Activated CD8-positive, alpha-beta memory T cell treated with anti-CD3 and anti-CD28 coated beads, Interleukin-2, amount 50 U/mL, for 24 hours (primary cell): Measurements from ENCODE around the gene GP5.

Experiments
- DNase-seq: peaks from one replicate; pipeline ENCODE4 v3.0.0-alpha.2; 2020; ENCODE audit errors: extremely low read depth

Gene GP5

DNA sequence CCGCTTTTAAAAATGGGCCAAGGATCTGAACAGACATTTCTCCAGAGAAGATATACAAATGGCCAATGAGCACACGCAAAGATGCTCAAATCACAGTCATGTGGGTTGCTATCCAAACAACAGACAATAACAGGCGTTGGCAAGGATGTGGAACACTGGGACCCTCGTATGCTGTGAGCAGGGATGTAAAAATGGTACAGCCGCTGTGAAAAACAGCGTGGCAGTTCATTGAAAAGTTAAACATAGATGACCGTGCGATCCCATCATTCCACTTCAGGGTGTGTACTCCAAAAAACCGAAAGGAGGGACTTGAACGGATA lies 22.9 kb downstream of the GP5 start:
- DNase-seq: no peak

DNA sequence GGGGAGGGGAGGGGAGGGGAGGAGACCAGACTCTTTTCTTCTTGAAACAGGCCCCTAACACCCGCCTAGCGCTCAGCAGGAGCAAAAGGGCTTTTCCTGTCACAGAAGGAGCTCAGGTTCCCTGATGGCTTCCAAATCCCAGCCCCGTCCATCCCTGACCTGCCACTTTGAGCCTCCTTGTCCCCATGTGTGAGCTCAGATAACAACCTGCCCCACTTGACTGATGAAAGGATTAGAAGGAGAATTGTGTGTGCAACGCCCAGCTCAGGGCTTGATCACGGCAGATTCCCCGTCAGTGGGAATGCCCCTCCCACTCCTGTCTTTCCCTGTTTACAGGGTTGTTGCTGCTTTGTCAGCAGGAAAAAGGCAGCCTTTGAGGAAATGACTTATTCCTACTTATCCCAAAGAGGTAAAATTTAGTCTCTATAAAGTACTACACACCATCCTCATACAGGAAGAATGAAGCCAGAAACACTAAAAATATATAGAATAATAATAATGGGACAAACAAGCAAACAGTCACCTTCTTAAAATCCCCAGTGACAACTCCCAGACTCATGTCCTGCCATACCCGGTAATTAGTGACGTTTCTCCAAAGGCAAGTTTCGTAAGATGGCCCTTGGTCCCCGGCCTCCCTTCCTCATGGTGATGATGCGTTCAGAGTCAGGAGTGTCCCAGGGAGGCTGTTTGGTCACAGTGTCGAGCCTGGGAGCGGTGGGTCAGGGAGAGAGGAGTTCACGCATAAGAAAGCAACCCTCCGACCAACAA lies 23.4 kb downstream of the GP5 start:
- DNase-seq: no peak

DNA sequence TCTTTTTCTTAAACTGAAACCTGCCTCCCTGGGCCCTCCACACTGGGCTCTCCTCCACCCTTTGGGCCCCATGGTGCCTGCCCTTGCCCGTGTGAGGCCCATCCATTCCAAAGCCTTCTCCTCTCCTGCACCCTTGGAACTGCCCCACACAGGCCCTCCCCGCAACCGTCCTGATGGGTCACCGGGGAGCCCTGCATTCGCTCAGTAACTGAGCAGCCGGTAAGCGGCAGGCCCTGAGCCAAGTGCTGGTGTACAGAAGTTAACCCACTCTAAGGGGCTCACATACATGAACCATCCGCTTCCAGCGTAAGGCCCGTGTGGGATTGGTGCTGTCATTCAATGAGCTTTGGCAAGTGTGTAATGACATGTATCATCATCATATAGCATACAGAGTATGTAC lies 24.1 kb downstream of the GP5 start:
- DNase-seq: no peak

DNA sequence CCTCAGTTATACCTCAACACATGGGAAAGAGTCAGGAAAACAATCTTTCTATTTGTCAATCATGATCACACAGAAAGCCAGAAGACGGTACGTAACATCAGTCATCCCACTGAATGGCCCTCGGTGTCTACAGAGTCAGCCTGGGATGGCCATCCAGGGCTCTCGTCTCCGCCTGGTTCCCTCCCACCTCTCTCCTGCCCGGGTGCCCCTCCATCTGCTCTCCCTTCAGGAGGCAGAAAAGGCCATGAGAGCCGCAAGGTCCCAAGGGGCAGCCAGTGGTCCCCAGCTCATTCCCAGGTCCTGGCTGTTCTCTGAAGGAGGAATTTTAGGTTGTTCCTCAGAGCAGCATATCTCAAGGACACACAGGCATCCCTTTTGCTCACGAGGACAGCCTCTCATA lies 25.2 kb downstream of the GP5 start:
- no peak for DNase-seq

DNA sequence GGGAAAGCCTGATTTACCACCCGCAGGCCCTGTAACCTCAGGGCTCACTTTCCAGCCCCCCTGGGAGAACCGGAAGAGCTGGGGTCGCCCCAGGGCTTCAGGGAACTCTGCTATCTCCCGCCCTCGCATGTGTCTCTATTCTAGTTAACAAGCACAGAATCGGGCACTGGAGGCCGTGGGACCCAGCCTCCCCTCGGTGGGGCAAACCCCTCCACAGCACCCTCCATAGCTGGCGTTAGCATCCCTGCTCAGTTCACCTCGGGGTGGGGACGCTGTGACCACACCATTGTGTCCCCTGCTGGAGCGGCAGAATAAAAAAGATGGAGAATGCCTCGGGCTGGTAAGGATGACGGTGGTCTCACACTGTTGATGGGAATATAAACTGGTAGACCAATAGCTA lies 26.0 kb downstream of the GP5 start:
- no peak for DNase-seq

DNA sequence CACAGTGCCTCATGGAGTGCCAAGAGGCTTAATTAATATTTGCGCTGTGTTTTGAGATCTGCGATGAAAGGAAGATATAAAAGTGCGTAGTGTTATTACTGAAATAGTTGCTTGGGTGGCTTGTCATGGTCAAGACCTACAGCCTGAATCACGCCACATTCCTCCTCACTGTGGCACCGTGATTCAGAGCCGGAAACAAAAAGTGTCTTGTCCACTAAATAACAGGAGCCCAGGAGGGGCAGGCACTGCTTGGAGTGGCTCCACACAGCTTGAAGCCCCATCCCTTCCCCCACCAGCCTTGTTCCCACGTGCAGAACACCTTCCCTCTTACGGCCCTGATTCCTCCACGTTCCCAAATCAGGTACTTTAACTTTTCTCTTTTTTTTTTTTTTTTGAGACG lies 28.3 kb downstream of the GP5 start:
- no peak for DNase-seq

DNA sequence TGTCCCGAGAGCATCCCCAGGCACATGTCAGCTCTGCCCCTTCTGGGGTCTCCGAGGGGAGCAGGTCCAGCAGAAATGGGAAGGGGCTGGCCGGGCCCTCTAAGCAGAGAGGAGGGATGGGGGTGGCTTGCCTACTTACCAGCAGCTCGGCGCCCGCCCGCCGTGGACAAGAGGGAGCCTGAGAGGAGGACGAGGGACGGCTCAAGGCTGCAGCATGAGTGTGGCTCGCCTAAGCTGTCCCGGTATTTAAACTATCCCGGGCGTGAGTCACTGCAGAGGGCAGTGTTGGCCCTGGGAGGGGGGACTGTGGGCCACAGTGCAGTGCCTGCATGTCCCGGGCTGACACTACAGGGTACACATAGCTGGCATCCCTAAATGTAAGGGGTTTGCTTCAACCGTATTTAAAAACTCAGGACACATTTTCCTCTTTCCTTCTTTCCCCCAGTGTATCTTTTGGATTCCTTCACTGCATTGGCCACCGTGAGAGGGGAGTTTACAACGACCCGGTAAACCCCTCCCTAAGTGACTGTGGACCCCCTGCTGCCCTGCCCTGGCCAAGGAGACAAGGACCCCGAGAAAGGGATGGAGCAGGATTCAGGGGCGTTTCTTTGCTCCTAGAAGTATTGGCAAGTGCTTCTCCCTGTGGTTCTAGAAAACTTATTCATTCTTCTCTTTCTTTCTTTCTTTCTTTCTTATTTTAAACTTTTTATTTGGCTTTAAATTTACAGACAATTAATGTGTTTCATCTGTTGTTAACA lies 29.4 kb downstream of the GP5 start, which contains the start of gene LRRC15:
Gene LRRC15 (minus strand): TSS at position 222 of the 758 bp plus-strand sequence. CDS start 8,700 bp downstream, outside the sequence.
- no peak for DNase-seq

DNA sequence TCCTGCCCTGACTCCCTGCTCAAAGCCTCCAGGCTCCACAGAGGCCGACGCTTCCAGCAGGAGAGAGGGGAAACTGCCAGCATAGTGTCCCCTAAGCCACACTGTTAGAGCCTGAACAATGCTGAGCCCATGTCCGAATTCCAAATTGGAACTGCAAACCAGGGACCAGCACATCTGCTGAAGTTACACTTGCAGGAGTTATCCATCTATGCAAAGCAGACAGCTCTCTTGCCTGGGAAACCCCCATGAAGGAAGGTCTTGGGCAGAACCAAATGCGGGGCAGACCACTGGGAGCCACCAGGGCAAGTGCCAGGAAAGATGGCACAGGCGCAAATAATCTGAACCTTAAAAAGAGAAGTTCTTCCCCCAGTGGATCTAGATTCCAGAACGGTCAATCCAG lies 30.1 kb downstream of the GP5 start:
- no peak for DNase-seq

DNA sequence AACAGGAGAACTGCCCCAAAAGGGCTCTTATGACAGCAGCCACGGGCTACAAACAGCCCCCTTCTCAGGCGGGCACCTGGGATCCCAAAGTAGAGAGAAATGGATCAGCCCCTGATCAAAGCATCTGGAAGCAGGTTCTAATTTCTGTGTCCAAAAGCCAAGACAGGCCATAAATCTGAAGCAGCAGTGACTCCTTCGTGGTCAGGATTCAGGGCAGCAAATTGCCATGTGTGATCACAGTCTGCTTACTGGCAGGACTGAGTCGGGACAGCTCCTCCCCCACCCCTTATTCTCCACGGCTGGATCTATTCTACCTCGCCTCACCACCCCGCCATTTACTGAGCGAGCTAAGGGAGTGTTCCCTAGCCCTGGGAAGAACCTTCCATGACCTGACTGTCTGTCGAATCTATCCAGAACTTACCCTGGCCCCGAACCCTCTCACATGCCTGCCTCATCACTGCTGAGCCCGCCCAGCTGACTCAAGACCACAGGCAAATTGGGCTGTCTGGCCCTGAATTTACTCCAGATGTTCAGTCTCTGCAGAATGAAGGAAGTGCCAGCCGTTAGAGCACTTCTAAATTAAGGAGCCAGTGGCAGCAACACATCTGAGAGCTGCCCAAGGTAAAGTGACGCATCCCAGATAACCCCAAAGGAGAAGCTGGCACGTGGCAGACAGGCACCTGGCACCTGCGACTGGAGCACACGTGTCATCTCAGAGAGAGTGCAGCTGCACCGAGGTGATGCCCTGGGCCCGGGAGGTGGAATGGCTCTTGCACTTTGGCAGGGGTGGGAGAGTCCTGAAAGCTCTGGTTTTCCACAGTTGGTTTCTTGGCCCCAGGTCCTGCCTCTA lies 30.8 kb downstream of the GP5 start:
- no peak for DNase-seq

DNA sequence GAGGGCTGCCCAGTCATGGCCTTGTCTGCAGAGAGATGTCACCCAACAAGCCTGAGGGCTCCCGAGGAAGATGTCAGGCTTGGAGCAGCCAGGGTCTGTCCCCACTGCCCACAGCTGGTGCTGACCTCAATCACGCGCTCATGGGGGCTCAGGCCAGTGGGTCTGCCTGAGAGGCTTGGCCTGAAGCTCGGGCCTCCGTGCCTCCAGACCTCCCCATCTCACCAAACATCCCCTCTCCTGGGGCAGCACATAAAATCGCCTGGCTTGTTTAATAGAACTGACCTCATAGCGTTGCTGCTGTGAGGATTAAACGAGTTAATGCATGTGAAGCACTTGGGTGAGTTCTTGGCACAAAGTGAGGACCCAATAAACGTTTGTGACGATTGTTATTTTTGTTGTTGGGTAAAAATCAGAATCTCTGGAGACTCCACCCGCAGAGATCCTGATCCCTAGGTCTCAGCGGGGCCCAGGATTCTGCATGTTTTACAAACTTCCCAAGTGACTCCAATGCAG lies 33.0 kb downstream of the GP5 start:
- DNase-seq: no peak

DNA sequence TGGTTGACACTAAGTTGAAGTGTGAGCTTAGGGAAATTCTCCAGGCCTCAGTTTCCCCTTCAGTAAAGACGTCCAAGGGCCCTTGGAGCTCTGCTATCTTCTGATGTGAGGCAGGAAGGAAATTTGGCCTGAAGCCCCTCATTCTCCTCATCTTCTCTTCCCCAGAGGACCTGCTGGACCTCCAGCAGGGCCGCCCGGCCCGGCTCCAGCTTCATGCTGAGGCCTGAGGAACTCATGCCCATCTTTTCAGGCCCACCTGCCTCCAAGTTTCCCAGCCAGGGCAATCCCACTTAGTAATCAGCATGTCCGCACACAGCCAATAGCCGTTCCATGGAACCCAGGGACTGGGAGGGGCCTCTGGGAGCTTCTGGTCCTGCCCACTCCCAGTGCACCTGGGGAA lies 33.5 kb downstream of the GP5 start:
- no peak for DNase-seq

DNA sequence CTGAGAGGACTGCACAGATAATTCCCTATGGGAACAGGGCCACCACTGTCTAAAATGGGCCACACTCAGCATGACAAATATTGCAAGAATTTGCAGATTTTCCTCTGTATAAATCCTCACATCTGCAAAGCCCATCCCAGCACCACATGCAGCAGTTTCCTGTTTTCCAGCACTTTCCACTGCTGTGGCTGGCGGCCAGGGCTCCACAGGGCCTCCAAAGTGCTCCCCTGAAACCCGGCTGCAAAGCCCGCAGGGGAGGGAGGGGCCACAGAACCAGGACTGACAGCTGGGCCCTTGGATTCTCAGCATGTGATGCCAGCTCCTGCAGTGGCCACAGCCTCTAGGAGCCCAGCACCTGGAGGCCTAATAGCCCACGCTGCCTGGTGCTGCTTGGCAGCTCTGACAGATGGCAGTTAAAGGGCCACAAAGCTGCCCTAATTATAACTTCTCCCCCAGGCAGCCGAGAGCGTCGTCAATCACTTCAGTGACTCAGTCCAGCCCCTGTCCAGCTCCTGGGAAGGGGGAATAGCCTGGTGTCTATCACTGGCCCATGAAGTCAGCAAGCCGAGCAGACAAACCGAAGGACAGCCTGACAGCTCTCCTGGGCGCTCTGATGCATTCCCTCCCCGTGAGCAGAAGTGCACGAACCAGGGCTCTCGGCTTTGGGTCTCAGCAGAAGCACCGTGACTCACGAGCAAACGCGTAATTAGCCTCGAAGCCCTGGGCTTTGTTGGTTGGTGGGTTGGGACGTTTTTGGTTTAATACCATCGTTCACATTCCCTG lies 34.2 kb downstream of the GP5 start:
- no peak for DNase-seq

DNA sequence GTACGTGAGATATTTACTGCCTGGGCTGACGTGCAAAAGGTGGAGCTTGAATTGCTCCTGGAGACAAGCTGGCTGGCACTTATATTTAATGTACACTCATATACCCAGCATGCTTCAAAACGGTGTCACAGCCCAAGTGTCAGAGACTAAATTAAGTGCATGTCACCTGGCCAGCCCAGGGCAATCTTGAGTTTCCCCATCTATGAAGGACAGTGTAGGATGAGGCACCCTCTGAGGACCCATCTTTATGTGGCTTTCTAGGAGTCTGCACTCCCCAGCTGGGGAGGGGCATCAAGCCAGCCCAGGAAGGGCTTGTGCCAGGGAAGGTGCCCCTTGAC lies 34.8 kb downstream of the GP5 start:
- no peak for DNase-seq

DNA sequence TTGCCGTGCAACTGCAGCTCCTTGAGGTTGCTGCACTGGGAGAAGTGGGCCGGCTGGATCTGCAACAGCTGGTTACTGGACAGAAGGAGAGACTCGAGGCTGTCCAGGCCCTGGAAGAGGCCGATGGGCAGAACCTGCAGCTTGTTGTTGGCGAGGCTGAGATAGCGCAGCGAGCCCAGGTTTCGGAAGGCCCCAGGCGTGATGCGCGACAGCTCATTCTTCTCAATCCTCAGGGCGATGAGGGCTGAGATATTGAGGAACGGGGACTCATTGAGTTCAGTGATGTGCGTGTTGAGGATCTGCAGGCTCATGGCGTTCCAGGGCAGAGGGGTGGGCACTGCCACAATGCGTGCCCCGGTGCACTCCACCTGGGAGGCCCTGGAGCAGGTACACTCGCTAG lies 38.5 kb downstream of the GP5 start:
- DNase-seq: no peak

DNA sequence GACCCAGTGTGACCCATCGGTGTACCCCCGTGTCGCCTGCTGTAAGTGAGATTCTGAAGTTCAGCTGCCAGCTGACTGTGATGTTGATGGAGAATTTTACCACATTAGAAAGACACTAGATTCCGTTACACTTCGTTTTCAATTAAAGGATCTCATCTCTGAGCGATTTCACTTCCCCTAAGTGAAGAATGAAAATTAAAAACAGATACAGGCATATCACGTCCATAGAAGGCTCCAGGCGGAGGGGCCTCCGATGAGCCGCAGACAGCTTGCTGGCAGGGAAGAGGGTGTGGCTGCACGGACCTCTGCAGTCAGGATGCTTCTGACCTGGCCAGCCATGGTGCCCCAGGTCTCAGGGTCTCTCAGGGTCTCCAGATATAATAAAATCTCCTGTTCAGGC lies 41.4 kb downstream of the GP5 start:
- no peak for DNase-seq

DNA sequence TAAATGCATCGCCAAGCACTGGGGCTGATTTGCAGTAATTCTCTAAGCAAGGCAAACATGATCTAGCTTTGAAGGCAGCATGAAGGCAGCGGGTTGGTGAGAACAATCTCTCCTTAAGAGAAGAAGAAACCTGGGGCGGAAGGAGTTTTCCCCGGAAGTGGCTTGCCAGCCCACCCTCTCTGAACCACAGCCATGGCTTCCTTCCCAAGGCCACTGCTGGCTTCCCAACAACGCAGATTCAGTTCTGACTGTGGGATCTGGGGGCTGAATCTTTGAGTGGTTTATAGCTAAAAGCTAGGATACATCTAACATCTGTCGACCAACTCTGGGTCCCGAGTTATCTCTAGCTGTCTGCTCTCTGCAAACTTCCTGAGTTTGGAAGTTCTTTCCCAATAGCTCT lies 43.7 kb downstream of the GP5 start:
- no peak for DNase-seq

DNA sequence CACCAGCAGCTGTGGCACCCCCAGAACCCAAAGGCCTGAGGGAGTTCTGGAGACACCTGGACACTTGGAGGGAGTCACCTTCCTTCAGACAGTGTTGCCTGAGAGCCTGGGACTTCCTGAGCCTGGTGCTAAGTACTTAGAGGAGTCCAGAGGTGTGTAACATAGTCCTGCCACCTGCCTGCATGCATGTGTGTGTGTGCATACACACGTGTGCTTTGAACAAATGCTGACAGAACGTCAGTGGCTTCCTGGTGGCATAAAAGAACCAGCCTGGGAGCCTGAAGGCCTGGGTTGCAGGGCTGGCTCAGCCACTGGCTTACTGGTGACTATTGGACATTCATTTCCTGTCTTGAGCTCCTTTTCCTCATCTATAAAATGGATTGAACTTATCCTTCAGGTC lies 44.8 kb downstream of the GP5 start:
- no peak for DNase-seq

DNA sequence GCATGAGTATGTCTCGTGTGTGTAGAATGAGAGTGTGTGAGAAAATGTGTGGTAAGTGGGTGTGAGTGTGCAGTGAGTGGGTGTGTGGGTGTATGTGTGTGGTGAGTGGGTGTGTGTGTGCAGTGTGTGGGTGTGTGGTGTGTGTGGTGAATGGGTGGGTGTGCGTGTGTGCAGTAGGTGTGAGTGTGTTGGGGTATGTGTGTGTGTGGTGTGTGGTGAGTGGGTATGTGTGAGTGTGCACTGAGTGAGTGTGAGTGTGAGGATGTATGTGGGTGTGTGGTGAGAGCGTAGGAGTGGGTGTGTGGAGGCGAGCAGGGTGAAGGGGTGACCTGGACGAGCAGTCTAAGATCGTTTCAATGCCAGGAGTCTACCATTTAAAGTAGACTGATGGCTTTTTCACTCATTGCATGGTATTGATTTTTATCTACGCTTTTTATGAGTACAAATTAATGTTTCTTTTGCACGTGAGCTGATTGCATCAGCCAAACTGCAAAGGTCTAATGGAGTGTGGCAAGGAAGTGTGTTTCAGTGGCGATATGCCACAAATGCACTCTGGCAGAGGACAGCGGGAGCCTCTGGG lies 46.3 kb downstream of the GP5 start:
- no peak for DNase-seq

DNA sequence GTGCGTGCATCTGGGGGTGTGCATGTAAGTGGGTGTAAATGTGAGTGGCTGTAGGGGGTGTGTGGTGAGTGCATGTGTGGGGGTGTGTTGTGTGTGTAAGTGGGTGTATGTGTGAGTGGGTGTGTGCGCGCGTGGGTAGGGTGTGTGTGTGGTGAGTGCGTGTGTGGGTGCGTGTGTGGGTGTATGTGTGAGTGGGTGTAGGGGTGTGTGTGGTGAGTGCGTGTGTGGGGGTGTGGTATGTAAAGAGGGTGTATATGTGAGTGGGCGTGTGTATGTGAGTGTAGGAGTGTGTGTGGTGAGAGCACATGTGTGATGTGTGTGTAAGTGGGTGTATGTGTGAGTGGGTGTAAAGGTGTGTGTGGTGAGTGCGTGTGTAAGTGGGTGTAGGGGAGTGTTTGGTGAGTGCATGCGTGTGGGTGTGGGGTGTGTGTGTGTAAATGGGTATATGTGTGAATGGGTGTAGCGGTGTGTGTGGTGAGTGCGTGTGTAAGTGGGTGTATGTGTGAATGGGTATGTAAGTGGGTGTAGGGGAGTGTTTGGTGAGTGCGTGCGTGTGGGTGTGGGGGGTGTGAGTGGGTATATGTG lies 47.0 kb downstream of the GP5 start:
- no peak for DNase-seq

DNA sequence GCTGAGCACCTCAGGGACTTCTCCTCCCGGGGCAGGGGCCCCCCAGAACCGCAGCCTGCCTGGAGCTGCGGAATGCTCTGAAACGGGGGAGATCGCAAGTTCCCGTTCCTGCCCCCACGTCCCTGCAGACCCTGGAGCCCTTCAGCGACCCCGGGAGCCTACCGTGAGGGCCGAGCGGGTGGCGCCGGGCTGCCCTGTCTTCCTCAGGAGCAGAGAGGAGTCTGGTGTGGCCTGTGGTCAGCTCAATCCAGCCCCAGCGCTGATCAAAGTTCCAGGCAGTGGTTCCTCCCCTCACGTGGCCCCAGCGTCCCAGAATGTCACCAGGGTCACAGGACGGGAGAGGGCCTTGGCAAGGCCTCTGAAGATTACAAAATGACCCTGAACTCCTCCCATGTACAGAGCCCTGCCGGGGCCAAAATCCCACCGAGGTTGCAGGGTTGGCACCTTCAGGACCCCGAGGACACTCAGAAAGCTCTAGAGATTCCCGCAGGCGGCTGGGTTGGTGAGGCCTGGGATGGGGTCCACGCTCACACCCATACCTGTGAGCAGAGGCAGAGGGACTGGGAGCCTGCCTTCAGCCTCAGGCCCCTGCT lies 47.9 kb downstream of the GP5 start, which contains the start of gene CPN2:
Gene CPN2 (minus strand): TSS at position 249 of the 593 bp plus-strand sequence. CDS start 8,626 bp downstream, outside the sequence.
- DNase-seq: no peak

DNA sequence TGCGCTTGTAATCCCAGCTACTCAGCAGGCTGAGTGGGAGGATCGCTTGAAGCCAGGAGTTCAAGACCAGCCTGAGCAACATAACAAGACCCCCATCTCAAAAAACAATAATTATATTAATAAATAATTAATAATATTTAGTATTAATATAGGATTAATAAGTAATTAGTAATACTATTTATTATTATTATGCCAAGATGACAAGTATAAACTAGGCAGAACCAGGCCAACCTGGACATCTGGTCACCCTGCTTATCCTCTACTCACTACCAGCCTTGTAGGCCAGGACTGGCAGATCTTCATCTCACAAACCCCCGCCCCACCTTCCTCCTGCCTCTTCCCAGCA lies 48.4 kb downstream of the GP5 start:
- DNase-seq: no peak
